HEK293 (cell line): ENCODE results near the gene FBXO10.
A peak's percentile ranks its signal among the peaks of the same experiment; 100 is the strongest.

ENCODE experiments used
- CTCF ChIA-PET: fragments of 350-600 bp; formaldehyde crosslinking; extraction: SDS; loops from one replicate; lab custom pipeline; 2021; ENCODE audit warnings: antibody characterized with exemption; lab: Yijun Ruan, JAX
- POLR2A ChIA-PET: fragments of 300-600 bp; formaldehyde crosslinking; extraction: SDS; loops from one replicate; lab custom pipeline; 2020; ENCODE audit warnings: antibody characterized with exemption, inconsistent platforms; lab: Yijun Ruan, JAX
- H3K27ac ChIP-seq: fragments of 200-500 bp; sonication (Bioruptor generic); 2 replicates; pipeline ENCODE4 v1.5.1; 2014; ENCODE audit warnings: low read depth, low read length, control low read depth, inconsistent platforms; ENCODE audit errors: extremely low read depth
- H3K36me3 ChIP-seq, 2 experiments: fragments of 200-500 bp in 1 of 2; sonication (Bioruptor generic) in 1 of 2; 1 replicate in 1 of 2; 2 replicates in 1 of 2; pipeline ENCODE4 v1.5.1; 2014 to 2017; ENCODE audit warnings: inconsistent platforms in 2 of 2, low read length in 2 of 2; ENCODE audit not compliant: control insufficient read depth in 2 of 2, insufficient read depth in 1 of 2
- H3K4me1 ChIP-seq: fragments of 200-500 bp; sonication (Bioruptor generic); 2 replicates; pipeline ENCODE4 v1.5.1; 2014; ENCODE audit warnings: mild to moderate bottlenecking, low read length, inconsistent platforms; ENCODE audit not compliant: control insufficient read depth, insufficient read depth
- H3K4me3 ChIP-seq: 2 replicates; pipeline ENCODE4 v1.5.1; 2011; ENCODE audit warnings: low read depth, mild to moderate bottlenecking, control low read depth, low read length, moderate library complexity
- H3K9me3 ChIP-seq: fragments of 200-500 bp; sonication (Bioruptor generic); 2 replicates; pipeline ENCODE4 v1.5.1; 2014; ENCODE audit warnings: low read depth, low read length, inconsistent platforms; ENCODE audit not compliant: control insufficient read depth, insufficient read depth
- KLF16 ChIP-seq: fragments of 450-650 bp; formaldehyde crosslinking; IDR thresholded peaks from 2 replicates; pipeline ENCODE4 v1.5.1; 2017; ENCODE audit warnings: missing biosample characterization, missing genetic modification characterization
- PRDM6 ChIP-seq: fragments of 450-650 bp; formaldehyde crosslinking; IDR thresholded peaks from 2 replicates; pipeline ENCODE4 v1.5.1; 2017; ENCODE audit warnings: missing biosample characterization, missing genetic modification characterization
- SETDB1 ChIP-seq: IDR thresholded peaks from one replicate; pipeline ENCODE4 v1.6.1; 2017; ENCODE audit warnings: mild to moderate bottlenecking, low read length, moderate library complexity, mixed read lengths; ENCODE audit not compliant: insufficient read length
- TCF7L2 ChIP-seq: IDR thresholded peaks from 2 replicates; pipeline ENCODE4 v1.6.1; 2011; ENCODE audit warnings: low read depth, mild to moderate bottlenecking, inconsistent platforms, low read length, moderate library complexity, borderline replicate concordance
- ZBTB17 ChIP-seq: fragments of 450-650 bp; formaldehyde crosslinking; IDR thresholded peaks from 2 replicates; pipeline ENCODE4 v1.5.1; 2016; ENCODE audit warnings: missing biosample characterization, missing genetic modification characterization
- ZBTB48 ChIP-seq: fragments of 450-650 bp; formaldehyde crosslinking; IDR thresholded peaks from 2 replicates; pipeline ENCODE4 v1.5.1; 2016; ENCODE audit warnings: missing biosample characterization, missing genetic modification characterization
- ZBTB8A ChIP-seq: fragments of 450-650 bp; formaldehyde crosslinking; IDR thresholded peaks from 2 replicates; pipeline ENCODE4 v1.5.1; 2016; ENCODE audit warnings: missing biosample characterization, missing genetic modification characterization
- ZFP69B ChIP-seq: fragments of 450-650 bp; formaldehyde crosslinking; IDR thresholded peaks from 2 replicates; pipeline ENCODE4 v1.5.1; 2016; ENCODE audit warnings: missing biosample characterization, missing genetic modification characterization
- ZNF157 ChIP-seq: fragments of 450-650 bp; formaldehyde crosslinking; IDR thresholded peaks from 2 replicates; pipeline ENCODE4 v1.5.1; 2016; ENCODE audit warnings: missing biosample characterization, missing genetic modification characterization
- ZNF501 ChIP-seq: fragments of 450-650 bp; formaldehyde crosslinking; IDR thresholded peaks from 2 replicates; pipeline ENCODE4 v1.5.1; 2016; ENCODE audit warnings: missing biosample characterization, missing genetic modification characterization
- ZNF513 ChIP-seq: fragments of 450-650 bp; IDR thresholded peaks from 2 replicates; pipeline ENCODE4 v1.5.1; 2018; ENCODE audit warnings: missing biosample characterization, missing genetic modification characterization
- ZNF518A ChIP-seq: fragments of 450-650 bp; formaldehyde crosslinking; conservative IDR thresholded peaks from 2 replicates; pipeline ENCODE4 v1.5.1; 2016; ENCODE audit warnings: low read depth, missing biosample characterization, missing genetic modification characterization
- ZNF544 ChIP-seq: fragments of 450-650 bp; formaldehyde crosslinking; IDR thresholded peaks from 2 replicates; pipeline ENCODE4 v1.5.0; 2017; ENCODE audit warnings: missing biosample characterization, missing genetic modification characterization
- ZNF561 ChIP-seq: fragments of 450-650 bp; IDR thresholded peaks from 2 replicates; pipeline ENCODE4 v1.5.1; 2018; ENCODE audit warnings: missing biosample characterization, missing genetic modification characterization, borderline replicate concordance
- ZNF639 ChIP-seq: fragments of 450-650 bp; formaldehyde crosslinking; IDR thresholded peaks from 2 replicates; pipeline ENCODE4 v1.5.1; 2016; ENCODE audit warnings: missing biosample characterization, missing genetic modification characterization
- ZNF792 ChIP-seq: fragments of 450-650 bp; formaldehyde crosslinking; IDR thresholded peaks from 2 replicates; pipeline ENCODE4 v1.5.1; 2016; ENCODE audit warnings: missing biosample characterization, missing genetic modification characterization
- TF ChIP-seq, protein P1 (sequence below): fragments of 450-650 bp; formaldehyde crosslinking; IDR thresholded peaks from 2 replicates; pipeline ENCODE4 v1.5.1; 2016; ENCODE audit warnings: missing biosample characterization, missing genetic modification characterization, low read depth

FBXO10 gene

GRCh38 chr9:37574241-37574721 lies 1.9 kb downstream of the FBXO10 start (continued):
- TF ChIP-seq, protein P1, sequence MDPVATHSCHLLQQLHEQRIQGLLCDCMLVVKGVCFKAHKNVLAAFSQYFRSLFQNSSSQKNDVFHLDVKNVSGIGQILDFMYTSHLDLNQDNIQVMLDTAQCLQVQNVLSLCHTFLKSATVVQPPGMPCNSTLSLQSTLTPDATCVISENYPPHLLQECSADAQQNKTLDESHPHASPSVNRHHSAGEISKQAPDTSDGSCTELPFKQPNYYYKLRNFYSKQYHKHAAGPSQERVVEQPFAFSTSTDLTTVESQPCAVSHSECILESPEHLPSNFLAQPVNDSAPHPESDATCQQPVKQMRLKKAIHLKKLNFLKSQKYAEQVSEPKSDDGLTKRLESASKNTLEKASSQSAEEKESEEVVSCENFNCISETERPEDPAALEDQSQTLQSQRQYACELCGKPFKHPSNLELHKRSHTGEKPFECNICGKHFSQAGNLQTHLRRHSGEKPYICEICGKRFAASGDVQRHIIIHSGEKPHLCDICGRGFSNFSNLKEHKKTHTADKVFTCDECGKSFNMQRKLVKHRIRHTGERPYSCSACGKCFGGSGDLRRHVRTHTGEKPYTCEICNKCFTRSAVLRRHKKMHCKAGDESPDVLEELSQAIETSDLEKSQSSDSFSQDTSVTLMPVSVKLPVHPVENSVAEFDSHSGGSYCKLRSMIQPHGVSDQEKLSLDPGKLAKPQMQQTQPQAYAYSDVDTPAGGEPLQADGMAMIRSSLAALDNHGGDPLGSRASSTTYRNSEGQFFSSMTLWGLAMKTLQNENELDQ (tag by site-specific recombination): no peak
- no peak for TF ChIP-seq KLF16 (tag by site-specific recombination)
- TF ChIP-seq ZNF544 (tag by site-specific recombination): no peak
- peak; percentile 51 for TF ChIP-seq PRDM6 (tag by site-specific recombination)
- peak; percentile 78 for TF ChIP-seq ZBTB48 (tag by site-specific recombination)
- no peak for TF ChIP-seq ZNF639 (tag by site-specific recombination)
- peak; percentile 15; the same call in 1 of the 2 replicates for TF ChIP-seq ZBTB17 (tag by site-specific recombination)

GRCh38 chr9:37571282-37571681 lies 4.9 kb downstream of the FBXO10 start:
- H3K9me3 ChIP-seq: no peaks in the 10 kb centered on the region
- TF ChIP-seq ZBTB8A: no peak
- TF ChIP-seq TCF7L2: no peak
- TF ChIP-seq ZNF513: no peak
- TF ChIP-seq SETDB1: no peak
- TF ChIP-seq ZFP69B (tag by site-specific recombination): no peak
- no peak for TF ChIP-seq ZNF518A (tag by site-specific recombination)
- TF ChIP-seq ZNF561 (tag by site-specific recombination): no peak
- TF ChIP-seq ZNF501 (tag by site-specific recombination): no peak
- TF ChIP-seq ZNF792 (tag by site-specific recombination): no peak
- TF ChIP-seq ZNF157 (tag by site-specific recombination): no peak
- POLR2A ChIA-PET: no interaction called here
- peaks cover 0 to 15% of the 10 kb centered on the region in 2 experiments; a peak in 2 of 3 replicates for H3K36me3 ChIP-seq
- H3K4me3 ChIP-seq: no peak overlapping the region
- CTCF ChIA-PET: interaction anchor here (0.6 kb wide), 2 partner anchors 11 to 161 kb away, joined by 3 read pairs; no protein-coding TSS in a partner anchor
- H3K27ac ChIP-seq: no peak overlapping the region
- 0 out of 2 replicates have a peak, but pooled peaks cover 5% of the 10 kb centered on the region for H3K4me1 ChIP-seq
